Coronary artery (tissue), 2 donors: ENCODE results near the gene HEMK1.

ENCODE experiments used
- DNase-seq: peaks from one replicate; pipeline ENCODE4 v3.0.0-alpha.2; 2017; ENCODE audit warnings: low spot score
- H3K27ac ChIP-seq, 2 donors: fragments of 200-600 bp; sonication (generic); one replicate each; pipeline ENCODE4 v1.5.1; 2016 to 2019
- H3K4me3 ChIP-seq: fragments of 200-600 bp; sonication (generic); 2 replicates; pipeline ENCODE4 v1.5.1; 2016; ENCODE audit warnings: mild to moderate bottlenecking, moderate library complexity
- CTCF ChIP-seq: fragments of 200-600 bp; sonication (generic); IDR thresholded peaks from one replicate; pipeline ENCODE4 v1.5.1; 2019; ENCODE audit warnings: antibody characterized with exemption

HEMK1 gene

GRCh38 chr3:50606596-50606995 is 37.3 kb downstream of the HEMK1 start:
- H3K27ac ChIP-seq = peak overlapping the region in 1 of 2 donors; percentile 49
- H3K4me3 ChIP-seq = no peak overlapping the region

GRCh38 chr3:50607271-50608091 is 38.2 kb downstream of the HEMK1 start:
- no peak for TF ChIP-seq CTCF
- DNase-seq = no peak

More at GRCh38 chr3:50606596-50606995, 37.3 kb downstream of the HEMK1 start:
- no peak for DNase-seq
- no peak for TF ChIP-seq CTCF

GRCh38 chr3:50608278-50608677 is 39.0 kb downstream of the HEMK1 start:
- H3K4me3 ChIP-seq = no peak overlapping the region
- DNase-seq = no peak
- H3K27ac ChIP-seq = no peak overlapping the region
- TF ChIP-seq CTCF = no peak

More at GRCh38 chr3:50607271-50608091, 38.2 kb downstream of the HEMK1 start:
- H3K4me3 ChIP-seq = no peak overlapping the region
- no peak overlapping the region for H3K27ac ChIP-seq

- peak overlapping the region in 1 of 2 donors; percentile 86 for H3K27ac ChIP-seq
- no peak for TF ChIP-seq CTCF
- peak overlapping the region; percentile 79 for H3K4me3 ChIP-seq
- no peak for DNase-seq
Observed at GRCh38 chr3:50609071-50609762, 39.9 kb downstream of the HEMK1 start.

- no peak for DNase-seq
- TF ChIP-seq CTCF = no peak
- Histone ChIP-seq H3K27ac (peak overlapping the region in 1 of 2 donors; percentile 86), H3K4me3 (peak overlapping the region; percentile 79)
Observed at GRCh38 chr3:50609763-50610085, 40.4 kb downstream of the HEMK1 start.

- TF ChIP-seq CTCF = no peak
- Histone ChIP-seq H3K27ac (peak overlapping the region; percentile 82 to 86), H3K4me3 (peak overlapping the region; percentile 79)
- DNase-seq = no peak
Observed at GRCh38 chr3:50610181-50610971, 41.1 kb downstream of the HEMK1 start.
